ENCODE results near the gene CCDC89. TPM values are rescaled to one million over a fixed set of nuclear protein-coding genes. Genes with fewer than 3 reads are reported as not detected.
"Not testable (repeated sequence)": the region's sequence is repeated elsewhere in the genome, so short reads cannot be mapped to it uniquely, and the experiment has no call there.

Gene CCDC89
- total RNA-seq, 1 donor from 2014 or later, result 0.62 TPM

DNA sequence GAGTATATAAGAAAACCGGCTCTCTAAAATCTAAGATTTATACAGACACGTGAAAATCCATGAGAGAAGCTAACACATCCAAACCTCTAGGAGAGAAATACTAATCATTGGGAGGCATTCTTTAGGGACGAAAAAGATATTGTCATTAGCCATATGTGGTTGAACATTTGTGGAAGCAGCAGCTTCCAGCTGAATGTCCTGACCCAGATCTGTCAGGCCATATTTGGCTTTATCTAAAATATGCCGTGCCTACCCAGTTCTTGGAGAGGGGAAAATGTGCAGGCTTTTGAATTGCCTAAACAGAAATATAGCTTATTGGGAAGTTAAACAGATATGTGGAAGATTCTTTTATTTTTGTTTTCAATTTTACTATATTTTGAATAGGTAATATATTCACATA, 6.4 kb downstream of the CCDC89 start:
- H3K4me1 Mint-ChIP-seq (ENCODE audit: low read depth), result peaks cover 16% of the 10 kb centered on the region

DNA sequence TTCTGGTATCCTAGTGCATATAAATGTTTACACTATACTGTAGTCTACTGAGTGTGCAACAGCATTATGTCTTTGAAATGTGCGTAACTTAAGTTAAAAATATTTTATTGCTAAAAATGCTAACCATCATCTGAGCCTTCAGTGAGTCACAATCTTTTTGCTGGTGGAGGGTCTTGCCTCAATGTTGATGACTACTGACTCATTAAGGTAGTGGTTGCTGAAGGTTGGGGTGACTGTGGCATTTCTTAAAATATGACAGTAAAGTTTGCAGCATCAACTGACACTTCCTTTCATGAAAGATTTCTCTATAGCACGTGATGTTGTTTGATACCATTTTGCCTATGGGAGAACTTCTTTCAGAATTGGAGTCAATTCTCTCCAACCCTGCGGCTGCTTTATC, 12.6 kb downstream of the CCDC89 start:
- Mint-ChIP-seq H3K9me3 (peaks cover 5% of the 10 kb centered on the region), H3K36me3 (ENCODE audit: low read depth) (no peaks in the 10 kb centered on the region), H3K4me1 (ENCODE audit: low read depth) (peaks cover 5% of the 10 kb centered on the region), H3K27me3 (ENCODE audit: insufficient read depth) (peaks cover 4% of the 10 kb centered on the region), H3K4me3 (no peak overlapping the region), H3K27ac (no peak overlapping the region)
- intact Hi-C loops (cut with micrococcal nuclease), result no loop called here
- DNase-seq (ENCODE audit: low spot score), result no peak

More for the DNA sequence above, 6.4 kb downstream of the CCDC89 start:
- peaks cover 4% of the 10 kb centered on the region for H3K27me3 Mint-ChIP-seq (ENCODE audit: insufficient read depth)
- no peak overlapping the region for H3K27ac Mint-ChIP-seq
- no peak for DNase-seq (ENCODE audit: low spot score)
- intact Hi-C loops (cut with micrococcal nuclease), result no loop called here
- H3K4me3 Mint-ChIP-seq, result no peak overlapping the region
- H3K9me3 Mint-ChIP-seq, result no peaks in the 10 kb centered on the region
- peaks cover 5% of the 10 kb centered on the region for H3K36me3 Mint-ChIP-seq (ENCODE audit: low read depth)

DNA sequence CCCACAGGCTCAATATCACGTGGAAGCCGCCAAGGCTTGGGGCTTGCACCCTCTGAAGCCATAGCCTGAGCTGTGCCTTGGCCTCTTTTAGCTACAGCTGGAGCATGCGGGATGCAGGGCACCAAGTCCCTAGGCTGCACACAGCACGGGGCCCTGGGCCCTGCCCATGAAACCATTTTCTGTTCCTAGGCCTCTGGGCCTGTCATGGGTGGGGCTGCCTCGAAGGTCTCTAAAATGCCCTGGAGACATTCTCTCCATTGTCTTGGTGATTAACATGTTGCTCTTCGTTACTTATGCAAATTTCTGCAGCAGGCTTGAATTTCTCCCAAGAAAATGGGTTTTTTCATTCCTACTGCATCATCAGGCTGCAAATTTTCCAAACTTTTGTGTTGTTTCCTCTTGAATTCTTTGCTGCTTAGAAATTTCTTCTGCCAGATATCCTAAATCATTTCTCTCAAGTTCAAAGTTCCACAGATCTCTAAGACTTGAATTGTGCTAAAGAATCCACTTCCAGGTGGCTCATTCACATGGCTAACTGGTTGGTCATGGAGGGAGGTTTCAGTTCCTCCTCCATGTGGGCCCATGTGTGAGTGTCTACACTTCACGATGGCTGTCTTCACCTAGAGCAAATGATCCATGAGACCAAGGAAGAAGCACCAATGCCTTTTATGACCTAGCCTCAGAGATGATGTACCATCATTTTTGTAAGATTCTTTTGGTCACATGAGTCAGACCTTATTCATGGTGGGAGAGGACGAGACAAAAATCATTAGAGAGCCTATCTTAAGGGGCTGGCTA, 13.7 kb downstream of the CCDC89 start:
- H3K27ac Mint-ChIP-seq, result no peak overlapping the region
- H3K9me3 Mint-ChIP-seq, result peaks cover 5% of the 10 kb centered on the region
- peaks cover 5% of the 10 kb centered on the region for H3K4me1 Mint-ChIP-seq (ENCODE audit: low read depth)
- DNase-seq (ENCODE audit: low spot score), result no peak
- no peaks in the 10 kb centered on the region for H3K36me3 Mint-ChIP-seq (ENCODE audit: low read depth)
- H3K27me3 Mint-ChIP-seq (ENCODE audit: insufficient read depth), result peaks cover 4% of the 10 kb centered on the region
- H3K4me3 Mint-ChIP-seq, result no peak overlapping the region
- intact Hi-C loops (cut with micrococcal nuclease), result no loop called here

DNA sequence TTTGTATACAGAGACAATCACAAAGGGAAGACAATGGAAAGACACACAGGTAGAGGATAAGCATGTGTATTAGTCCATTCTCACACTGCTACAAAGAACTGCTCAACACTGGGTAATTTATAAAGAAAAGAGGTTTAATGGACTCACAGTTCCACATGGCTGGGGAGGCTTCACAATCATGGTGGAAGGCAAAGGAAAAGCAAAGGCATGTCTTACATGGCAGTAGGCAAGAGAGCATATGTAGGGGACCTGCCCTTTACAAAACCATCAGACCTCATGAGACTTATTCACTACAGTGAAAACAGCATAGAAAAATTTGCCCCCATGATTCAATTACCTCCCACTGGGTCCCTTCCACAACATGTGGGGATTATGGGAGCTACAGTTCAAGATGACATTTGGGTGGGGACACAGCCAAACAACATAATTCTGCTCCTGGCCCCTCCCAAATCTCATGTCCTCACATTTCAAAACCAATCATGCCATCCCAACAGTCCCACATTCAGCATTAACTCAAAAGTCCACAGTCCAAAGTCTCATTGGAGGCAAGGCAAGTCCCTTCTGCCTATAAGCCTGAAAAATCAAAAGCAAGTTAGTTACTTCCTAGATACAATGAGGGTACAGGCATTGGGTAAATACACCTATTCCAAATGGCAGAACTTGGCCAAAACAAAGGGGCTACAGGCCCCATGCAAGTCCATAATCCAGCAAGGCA, 14.9 kb downstream of the CCDC89 start:
- H3K27ac Mint-ChIP-seq; H3K27me3 Mint-ChIP-seq (ENCODE audit: insufficient read depth); intact Hi-C loops (cut with micrococcal nuclease); DNase-seq (ENCODE audit: low spot score); H3K4me3 Mint-ChIP-seq; H3K9me3 Mint-ChIP-seq; H3K4me1 Mint-ChIP-seq (ENCODE audit: low read depth); H3K36me3 Mint-ChIP-seq (ENCODE audit: low read depth): not testable (repeated sequence)

DNA sequence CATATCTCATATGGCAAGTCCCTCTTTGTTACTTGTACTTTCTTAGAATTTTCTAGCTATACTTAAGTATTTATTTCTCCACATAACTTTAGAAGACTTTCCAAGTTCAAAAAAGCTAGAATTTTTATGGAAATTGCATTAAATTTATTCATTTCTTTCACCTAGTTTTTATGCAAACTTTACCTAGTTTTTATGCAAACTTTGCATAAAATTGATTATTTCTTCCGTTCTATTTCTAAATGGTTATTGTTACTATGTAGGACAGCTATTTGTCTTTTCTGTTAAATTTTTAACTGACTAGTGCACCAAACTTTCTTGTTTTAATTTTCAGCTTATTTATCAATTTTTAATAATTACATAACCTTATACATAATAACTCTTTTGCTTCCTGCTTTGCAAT, 17.8 kb downstream of the CCDC89 start:
- intact Hi-C loops (cut with micrococcal nuclease), result loop anchor here (10.0 kb wide), 1 partner anchor 617 kb away; no protein-coding TSS in a partner anchor
- Mint-ChIP-seq H3K9me3 (peaks cover 5% of the 10 kb centered on the region), H3K27ac (no peak overlapping the region), H3K4me1 (ENCODE audit: low read depth) (peaks cover 21% of the 10 kb centered on the region), H3K27me3 (ENCODE audit: insufficient read depth) (no peaks in the 10 kb centered on the region), H3K4me3 (no peak overlapping the region), H3K36me3 (ENCODE audit: low read depth) (peaks cover 11% of the 10 kb centered on the region)
- no peak for DNase-seq (ENCODE audit: low spot score)

DNA sequence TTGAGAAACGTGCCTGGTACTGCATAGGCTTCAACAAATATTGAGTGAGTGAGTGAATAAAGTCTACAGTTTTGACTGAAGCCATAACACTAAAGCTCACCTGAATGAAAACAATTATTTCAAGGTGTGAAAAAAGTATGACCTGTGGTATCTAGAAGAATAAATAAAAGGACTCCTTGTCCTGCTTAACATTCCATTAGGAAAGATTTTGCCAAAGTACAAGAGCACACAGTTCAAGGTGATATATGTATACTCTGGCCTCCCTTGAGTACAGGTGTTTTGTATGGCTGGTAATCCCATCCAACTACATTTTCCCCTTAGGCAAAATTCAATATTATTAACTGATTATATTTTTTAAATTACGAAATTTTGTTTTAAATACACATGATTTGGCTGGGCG, 19.3 kb downstream of the CCDC89 start:
- peaks cover 18% of the 10 kb centered on the region for H3K36me3 Mint-ChIP-seq (ENCODE audit: low read depth)
- DNase-seq (ENCODE audit: low spot score), result no peak
- peaks cover 33% of the 10 kb centered on the region for H3K4me1 Mint-ChIP-seq (ENCODE audit: low read depth)
- no peak overlapping the region for H3K27ac Mint-ChIP-seq
- intact Hi-C loops (cut with micrococcal nuclease), result loop anchor here (10.0 kb wide), 1 partner anchor 618 kb away; no protein-coding TSS in a partner anchor
- H3K4me3 Mint-ChIP-seq, result no peak overlapping the region
- H3K9me3 Mint-ChIP-seq, result no peaks in the 10 kb centered on the region
- no peaks in the 10 kb centered on the region for H3K27me3 Mint-ChIP-seq (ENCODE audit: insufficient read depth)

DNA sequence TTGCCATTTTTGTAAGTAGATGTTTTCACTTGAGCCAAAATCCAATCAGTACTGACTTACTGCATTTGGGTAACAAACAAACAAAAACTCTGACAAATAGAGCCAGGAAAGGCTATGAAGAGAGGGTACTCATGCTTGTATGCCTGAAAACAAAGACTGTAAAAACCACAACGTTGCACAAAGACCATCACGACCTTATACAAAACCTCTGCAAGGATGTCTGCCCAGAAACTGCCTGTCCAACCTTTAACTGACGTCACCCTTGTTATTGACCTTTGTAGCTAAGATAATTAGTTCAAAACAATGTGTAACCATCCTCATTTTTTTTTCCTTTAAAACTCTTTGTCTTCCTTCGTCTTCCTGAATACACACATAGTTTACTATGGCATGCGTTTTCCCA, 20.3 kb downstream of the CCDC89 start:
- no peaks in the 10 kb centered on the region for H3K9me3 Mint-ChIP-seq
- intact Hi-C loops (cut with micrococcal nuclease), result loop anchor here (1.0 to 10.0 kb wide), 8 partner anchors 17 to 619 kb away; partner anchors contain the start of gene PICALM
- H3K4me1 Mint-ChIP-seq (ENCODE audit: low read depth), result peaks cover 42% of the 10 kb centered on the region
- H3K4me3 Mint-ChIP-seq, result peak overlapping the region; percentile 99
- no peak for DNase-seq (ENCODE audit: low spot score)
- H3K27ac Mint-ChIP-seq, result peak overlapping the region; percentile 97
- H3K27me3 Mint-ChIP-seq (ENCODE audit: insufficient read depth), result no peaks in the 10 kb centered on the region
- peaks cover 27% of the 10 kb centered on the region for H3K36me3 Mint-ChIP-seq (ENCODE audit: low read depth)

DNA sequence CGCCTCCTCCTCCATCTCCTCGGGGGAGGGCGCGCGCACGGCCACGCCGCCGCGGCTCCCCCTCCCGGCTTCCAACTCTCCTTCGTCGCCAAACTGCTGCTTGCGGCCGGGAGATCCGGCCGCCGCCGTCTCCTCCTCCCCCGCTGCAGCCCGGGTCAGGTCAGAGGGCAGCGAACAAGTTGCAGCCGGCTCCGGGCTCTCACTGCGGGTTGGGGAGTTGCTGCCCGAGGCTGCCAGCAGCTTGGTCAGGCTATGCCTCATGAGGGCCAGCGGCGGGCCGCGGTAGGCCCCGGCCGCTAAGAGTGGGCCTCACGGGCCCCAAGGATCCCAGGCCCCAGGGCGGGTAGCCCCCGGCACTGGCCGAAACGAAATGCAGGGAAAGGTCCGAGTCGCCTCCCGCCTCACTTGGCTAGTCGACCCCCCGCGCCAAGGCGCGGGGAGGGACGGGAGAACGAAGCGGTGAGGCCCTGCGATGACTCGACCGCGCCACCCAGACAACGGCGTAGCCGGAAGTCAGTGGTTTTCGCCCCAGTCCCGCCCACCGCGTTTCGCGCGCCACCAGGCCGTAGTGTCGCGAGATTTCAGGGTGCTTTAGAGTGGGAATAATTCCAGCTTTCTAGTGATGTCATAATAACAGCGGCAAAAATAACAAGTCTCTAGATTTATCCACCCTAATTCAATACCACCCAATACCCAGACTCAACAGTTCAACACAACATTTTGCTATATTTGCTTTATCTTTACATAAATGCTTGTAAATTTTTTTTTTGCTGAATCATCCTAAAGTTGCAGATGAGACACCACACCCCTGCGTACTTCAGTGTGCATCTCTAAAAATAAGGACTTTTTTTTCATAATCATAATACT, 21.1 kb downstream of the CCDC89 start, which contains the start of gene CREBZF:
Gene CREBZF, minus strand, starts transcription at position 515 of the 867 bp plus-strand sequence. Its CDS starts 254 bp downstream, at position 261.
- peak; percentile 94 for DNase-seq (ENCODE audit: low spot score)
- peaks cover 35% of the 10 kb centered on the region for H3K36me3 Mint-ChIP-seq (ENCODE audit: low read depth)
- H3K4me1 Mint-ChIP-seq (ENCODE audit: low read depth), result peaks cover 51% of the 10 kb centered on the region
- H3K9me3 Mint-ChIP-seq, result no peaks in the 10 kb centered on the region
- H3K27ac Mint-ChIP-seq, result peak within 1 kb of the TSS; percentile 97
- intact Hi-C loops (cut with micrococcal nuclease), result loop anchor here (1.0 to 10.0 kb wide), 15 partner anchors 9 to 1137 kb away; partner anchors contain the start of genes PICALM, PRSS23, SYTL2 and TMEM126A
- H3K27me3 Mint-ChIP-seq (ENCODE audit: insufficient read depth), result no peaks in the 10 kb centered on the region
- H3K4me3 Mint-ChIP-seq, result peak within 1 kb of the TSS; percentile 99

DNA sequence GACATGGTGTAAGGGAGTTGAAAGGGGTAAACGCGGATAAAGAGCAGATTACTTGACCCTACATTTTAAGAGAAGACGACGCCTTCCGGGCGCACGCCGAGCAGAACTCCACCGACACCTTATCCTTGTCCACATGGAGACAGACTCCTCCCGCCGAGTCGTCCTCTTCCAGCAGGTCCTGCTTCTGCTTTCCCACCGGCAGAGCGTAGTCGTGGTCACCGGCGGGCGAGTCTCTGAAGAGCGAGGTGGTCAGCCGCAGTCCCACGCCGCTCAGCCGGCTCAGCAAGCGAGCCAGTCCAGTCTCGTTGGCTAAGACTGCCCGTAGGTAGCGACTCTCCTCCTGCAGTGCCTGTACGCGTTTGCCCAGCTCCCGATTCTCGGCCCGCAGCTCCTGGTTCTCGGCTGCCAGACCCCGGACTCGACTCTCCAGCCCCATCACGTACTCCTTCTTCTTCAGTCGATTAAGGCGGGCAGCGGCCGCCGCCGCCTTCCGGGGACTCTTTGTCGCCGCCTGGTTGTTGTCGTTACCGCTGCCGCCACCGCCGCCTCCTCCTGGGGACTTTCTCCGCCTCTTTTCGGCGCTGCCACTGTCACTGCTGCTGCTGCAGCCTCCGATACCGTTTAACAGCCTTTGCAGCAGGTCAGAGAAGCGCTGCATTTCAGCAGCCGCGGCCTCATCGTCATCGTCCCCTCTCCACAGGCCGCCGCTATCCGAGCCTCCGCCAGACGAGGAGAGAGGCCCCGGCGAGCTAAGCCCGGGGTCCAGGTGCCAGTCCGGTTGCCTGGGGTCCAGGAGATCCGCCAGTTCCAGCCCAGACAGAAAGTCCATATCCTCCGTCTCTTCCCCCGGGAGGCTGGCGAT, 22.0 kb downstream of the CCDC89 start:
- peaks cover 41% of the 10 kb centered on the region for H3K36me3 Mint-ChIP-seq (ENCODE audit: low read depth)
- H3K4me3 Mint-ChIP-seq, result peak overlapping the region; percentile 99

DNA sequence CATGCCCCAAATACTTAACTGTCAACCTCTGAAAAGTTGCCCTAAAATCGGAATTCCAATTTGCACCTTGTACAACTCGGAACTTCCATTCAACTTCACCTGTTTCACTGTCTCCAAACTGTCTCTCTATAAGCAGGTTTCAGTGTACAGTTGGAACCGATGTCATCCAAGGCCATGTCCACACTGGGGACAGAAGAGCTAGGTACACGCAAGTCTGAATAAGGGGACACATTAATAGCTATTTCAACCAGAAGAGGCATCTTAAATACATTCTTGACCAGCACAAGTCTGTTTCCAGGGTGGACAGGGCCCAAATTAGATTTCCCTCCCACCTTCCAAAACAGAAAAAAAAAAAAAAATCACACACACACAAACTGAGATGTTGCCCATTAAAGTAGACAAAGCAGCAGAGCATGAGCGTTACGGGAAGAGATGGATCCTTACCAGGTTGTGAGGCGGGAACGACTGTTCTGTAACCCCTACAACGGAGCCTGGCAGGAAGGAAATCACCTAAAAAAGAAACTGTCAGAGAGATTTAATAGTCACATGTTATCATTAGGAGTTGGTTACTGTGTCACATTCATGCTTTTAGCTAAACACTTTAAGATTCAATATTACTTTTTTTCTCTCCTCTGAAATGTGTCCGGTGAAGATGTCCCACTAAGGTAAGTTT, 22.8 kb downstream of the CCDC89 start:
- H3K36me3 Mint-ChIP-seq (ENCODE audit: low read depth), result peaks cover 47% of the 10 kb centered on the region
- H3K4me1 Mint-ChIP-seq (ENCODE audit: low read depth), result peaks cover 67% of the 10 kb centered on the region
- intact Hi-C loops (cut with micrococcal nuclease), result loop anchor here (5.0 to 10.0 kb wide), 2 partner anchors 622 to 1139 kb away; partner anchors contain the start of gene PRSS23
- peak overlapping the region; percentile 99 for H3K4me3 Mint-ChIP-seq
- no peak for DNase-seq (ENCODE audit: low spot score)
- H3K27me3 Mint-ChIP-seq (ENCODE audit: insufficient read depth), result no peaks in the 10 kb centered on the region
- no peaks in the 10 kb centered on the region for H3K9me3 Mint-ChIP-seq
- peak overlapping the region; percentile 97 for H3K27ac Mint-ChIP-seq

More for the DNA sequence above, 22.0 kb downstream of the CCDC89 start:
- DNase-seq (ENCODE audit: low spot score), result peak; percentile 86
- Mint-ChIP-seq H3K9me3 (no peaks in the 10 kb centered on the region), H3K27me3 (ENCODE audit: insufficient read depth) (no peaks in the 10 kb centered on the region), H3K4me1 (ENCODE audit: low read depth) (peaks cover 60% of the 10 kb centered on the region), H3K27ac (peak overlapping the region; percentile 97)
- intact Hi-C loops (cut with micrococcal nuclease), result loop anchor here (1.0 to 10.0 kb wide), 10 partner anchors 8 to 1138 kb away; partner anchors contain the start of genes PICALM, PRSS23, SYTL2 and TMEM126A

DNA sequence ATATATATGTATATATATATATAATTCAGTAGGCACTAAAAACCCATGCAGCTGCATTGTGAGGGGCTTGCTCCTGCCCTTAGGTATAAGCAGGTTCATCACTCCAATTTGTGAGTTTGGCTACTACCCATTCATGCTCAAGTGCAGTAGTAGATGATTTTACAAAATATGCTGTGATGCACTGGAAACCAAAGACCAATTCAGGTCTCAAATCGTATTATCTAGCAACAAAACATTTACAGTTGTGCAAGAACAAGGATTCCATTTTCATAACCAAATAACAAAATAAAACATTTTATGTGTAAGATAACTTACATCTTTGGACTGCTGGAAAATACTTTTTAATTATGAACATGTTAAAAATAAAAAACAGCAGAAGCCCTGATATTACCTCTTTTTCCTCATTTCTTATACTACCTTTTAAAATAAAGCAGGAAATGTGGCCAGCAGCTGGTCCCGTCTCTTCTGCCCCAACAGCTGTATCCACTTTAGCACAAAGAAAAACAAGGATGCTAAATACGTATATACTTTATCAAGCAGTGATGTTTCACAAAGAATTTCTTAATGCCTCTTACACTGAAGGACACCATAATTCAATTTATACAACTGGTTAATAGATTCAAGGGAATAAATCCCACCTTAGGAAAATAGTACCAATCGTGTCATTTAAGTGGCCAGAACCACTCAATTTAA, 23.9 kb downstream of the CCDC89 start:
- Mint-ChIP-seq H3K4me1 (ENCODE audit: low read depth) (peaks cover 73% of the 10 kb centered on the region), H3K27me3 (ENCODE audit: insufficient read depth) (no peaks in the 10 kb centered on the region), H3K9me3 (no peaks in the 10 kb centered on the region), H3K36me3 (ENCODE audit: low read depth) (peaks cover 51% of the 10 kb centered on the region), H3K4me3 (peak overlapping the region; percentile 99), H3K27ac (no peak overlapping the region)
- DNase-seq (ENCODE audit: low spot score), result no peak
- intact Hi-C loops (cut with micrococcal nuclease), result loop anchor here (5.0 to 10.0 kb wide), 2 partner anchors 623 to 1140 kb away; partner anchors contain the start of gene PRSS23

All from activated T-helper 1 cell treated with anti-CD3 and anti-CD28 coated beads, Interleukin-12 subunit alpha, Interleukin-12 subunit beta, Interleukin-2, Interleukin-4 antibody, amounts not matched to agents 30 ng/mL and 10 ng/mL and 1 ng/mL, durations not matched to agents 14 hours and 24 hours and 36 hours (primary cell).